Activated naive CD4-positive, alpha-beta T cell treated with anti-CD3 and anti-CD28 coated beads, Interleukin-2, amount 50 U/mL, for 16 hours (primary cell): ENCODE data around the gene VRK1.
"Not testable (repeated sequence)": the region's sequence is repeated elsewhere in the genome, so short reads cannot be mapped to it uniquely, and the experiment has no call there.

ENCODE experiments used
- DNase-seq: peaks from one replicate; pipeline ENCODE4 v3.0.0-alpha.2; 2020

The VRK1 gene

DNA sequence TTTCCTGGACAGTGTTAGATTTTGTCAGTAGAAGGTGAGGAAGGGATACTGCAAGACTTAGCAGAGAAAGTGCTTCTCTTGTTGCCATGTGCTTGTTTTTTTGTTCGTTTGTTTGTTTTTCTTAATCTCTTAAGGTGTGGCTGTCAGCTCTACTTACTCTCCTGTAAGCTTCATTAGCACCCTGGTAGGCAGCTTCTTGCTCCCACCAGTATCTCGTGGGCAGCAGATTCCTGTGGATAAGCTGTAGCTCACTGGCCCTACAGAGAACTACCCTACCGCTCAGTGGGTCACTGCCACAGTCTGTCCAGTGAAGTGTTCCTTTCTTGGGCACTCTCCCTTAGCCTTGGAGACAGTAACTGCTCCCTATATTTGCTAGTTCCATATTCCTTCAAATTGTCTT lies 30.1 kb downstream of the VRK1 start:
- no peak for DNase-seq

DNA sequence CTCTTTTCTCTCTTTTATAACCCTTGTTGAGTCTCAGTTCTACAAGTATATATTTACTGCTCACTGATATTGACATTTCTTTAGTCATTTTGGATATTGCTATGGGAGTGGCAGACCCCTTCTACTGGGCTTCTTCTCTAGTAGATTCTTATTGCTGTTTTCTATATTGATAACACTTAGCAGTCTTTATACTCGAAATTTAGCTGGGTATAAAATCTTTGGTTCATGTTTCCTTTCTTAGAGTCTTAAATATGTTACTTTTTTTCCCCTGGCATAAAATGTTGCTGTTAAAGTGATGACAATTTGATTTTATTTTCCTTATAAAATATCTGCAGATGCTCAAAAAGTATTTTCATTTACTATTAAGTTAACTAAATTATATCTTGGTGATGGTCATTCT lies 32.6 kb downstream of the VRK1 start:
- DNase-seq: no peak

DNA sequence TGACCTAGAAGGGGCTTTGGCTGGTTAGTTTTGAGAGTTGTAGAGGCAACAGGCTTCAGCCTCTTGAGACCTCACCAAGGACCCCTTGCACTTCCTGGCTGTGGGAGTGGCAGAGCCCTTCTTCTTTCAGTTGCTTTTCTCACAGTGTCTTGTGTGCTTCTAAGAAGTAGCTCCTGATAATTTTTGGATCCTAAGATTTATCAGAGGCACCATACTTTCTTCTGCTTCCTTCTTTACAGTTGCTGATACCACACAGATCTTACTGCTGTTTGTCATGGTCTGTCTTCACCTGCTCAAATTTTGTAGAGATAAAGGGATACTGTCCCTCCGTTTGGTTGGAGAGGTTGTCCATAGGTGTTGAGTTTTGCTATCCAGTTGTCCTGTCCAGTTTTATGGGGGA lies 33.8 kb downstream of the VRK1 start:
- no peak for DNase-seq

DNA sequence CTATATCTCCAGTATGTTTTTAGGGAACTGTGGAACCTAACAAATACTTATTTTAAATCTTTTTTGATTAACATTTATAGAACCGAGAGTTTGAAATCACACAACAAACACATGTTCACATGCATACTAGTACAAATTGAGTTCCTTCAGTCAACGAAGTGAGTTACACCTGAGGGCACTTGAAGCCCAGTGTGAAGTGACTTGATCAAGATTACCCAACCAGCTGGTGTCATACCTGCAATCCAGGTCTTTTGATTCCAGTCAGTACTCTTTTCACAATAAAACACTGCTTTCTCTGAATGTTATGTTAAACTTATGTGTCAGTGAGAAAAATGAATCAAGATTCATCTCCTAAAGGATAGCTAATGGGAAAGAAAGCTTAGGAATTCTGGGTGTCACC lies 35.2 kb downstream of the VRK1 start:
- no peak for DNase-seq

DNA sequence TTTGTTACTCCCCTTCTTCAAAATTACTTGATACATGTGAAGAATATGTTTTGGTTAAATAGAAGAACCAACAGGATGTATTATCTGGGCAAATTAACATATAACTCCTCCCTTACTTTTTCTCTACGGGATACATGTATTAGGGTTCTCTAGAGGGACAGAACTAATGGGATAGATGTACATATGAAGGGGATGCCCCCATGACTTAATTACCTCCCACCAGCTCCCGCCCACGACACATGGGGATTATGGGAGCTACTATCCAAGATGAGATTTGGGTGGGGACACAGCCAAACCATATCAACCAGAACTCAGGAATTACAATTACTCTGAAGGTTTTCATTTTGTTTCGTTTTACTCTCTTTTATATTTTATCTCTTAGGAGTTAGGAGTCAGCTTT lies 41.3 kb downstream of the VRK1 start:
- DNase-seq: no peak

DNA sequence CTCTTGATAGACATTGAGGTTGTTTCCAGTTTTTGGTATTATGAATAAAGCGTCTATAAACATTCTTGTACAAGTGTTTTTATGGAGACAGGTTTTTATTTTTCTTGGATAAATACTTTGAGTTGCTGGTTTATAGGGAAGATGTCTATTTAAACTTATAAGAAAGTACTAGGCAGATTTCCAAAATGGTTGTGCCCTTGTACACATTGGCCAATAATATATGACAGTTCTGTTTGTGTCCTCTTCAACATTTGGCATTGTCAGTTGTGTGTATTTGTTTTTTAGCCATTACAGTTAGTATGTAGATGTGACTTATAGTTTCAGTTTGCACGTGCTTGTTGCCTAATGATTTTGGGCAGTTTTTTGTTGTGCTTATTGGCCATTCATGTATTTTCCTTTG lies 42.1 kb downstream of the VRK1 start:
- DNase-seq: no peak

DNA sequence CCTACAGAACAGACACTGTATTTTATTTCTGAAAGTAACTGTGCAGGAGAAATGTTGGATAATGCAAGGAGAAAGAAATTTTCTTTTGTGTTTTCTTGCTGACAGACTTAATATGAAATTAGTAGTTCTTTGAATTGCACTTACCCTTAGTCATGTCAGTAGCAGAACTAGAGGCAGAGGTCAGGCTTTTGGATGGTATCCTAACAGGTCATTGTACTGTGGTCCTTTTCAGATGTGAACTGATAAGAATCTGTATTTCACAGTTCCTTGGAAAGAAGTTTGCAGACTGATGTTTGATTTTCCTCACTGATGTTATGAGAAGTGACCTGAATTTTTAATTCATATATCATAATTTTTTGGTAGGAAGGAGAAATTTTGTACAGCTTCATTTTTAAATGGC lies 46.0 kb downstream of the VRK1 start:
- DNase-seq: no peak

DNA sequence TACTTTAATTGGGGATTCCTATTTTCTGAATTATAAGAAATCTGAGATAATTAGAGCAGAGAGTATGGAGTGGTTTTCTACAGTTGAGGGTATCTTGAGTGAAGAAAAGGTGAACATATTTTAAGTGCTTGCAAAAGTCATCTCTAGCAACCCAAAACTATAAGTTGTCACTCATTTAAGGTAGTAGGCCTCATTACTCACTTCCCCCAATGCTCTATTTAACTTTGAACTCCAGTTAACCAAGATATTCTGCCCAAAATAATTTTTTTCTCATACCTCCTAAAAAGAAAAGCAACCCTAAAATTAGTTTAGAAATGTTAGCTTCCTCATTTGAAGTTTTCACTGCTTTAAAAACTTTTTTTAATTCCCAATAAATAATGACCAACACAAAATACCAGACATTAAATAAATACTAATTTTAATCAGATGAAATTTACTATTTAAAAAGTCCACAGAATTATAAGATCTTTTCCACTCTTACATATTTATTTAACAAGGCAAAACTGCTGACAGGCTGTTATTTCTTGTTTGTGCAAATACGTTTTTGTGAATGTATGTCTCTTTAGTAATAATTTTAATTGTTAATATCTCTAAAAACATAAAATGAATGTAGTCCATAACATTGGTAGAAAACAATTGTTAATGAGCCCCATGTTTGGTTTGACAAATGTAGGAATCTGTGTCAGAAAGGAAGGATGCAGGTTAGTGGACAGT lies 47.8 kb downstream of the VRK1 start:
- no peak for DNase-seq

DNA sequence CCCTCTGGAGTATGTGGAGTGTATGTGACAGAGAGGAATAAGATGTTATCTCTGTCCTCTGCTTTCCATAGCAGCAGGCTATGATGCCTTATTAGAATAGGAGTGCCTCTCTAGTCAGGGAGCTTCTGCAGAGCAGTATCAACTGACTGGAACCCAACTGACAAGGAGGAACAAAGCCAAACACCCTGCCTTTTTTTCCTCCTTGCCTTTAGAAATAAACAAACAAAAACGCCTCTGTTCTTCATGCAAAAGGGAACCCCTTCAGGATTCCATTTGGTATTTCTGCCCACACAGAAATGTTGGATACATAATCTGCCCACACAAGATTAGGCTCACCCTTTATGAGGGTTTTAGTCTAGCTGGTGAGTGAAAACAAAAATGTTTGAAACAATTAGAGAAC lies 50.3 kb downstream of the VRK1 start:
- DNase-seq: no peak

DNA sequence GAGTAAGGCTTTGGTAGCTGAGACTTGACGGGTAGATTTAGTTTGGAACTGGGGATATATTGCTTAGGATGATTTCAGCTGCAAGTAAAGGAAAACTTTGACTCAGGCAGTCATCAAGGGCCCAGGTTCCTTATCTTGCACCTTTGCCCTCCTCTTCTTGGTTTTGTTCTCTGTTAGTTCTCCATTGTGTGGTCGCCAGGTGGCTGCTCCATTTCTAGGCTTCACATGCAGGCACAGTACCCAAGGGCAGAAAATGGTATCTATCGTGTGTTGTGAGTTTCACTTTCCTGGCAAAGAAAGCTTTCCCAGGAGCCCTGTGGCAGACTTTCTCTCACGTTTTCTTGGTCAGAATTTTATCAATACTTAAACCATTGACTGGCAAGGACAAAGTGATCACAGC lies 50.8 kb downstream of the VRK1 start:
- DNase-seq: no peak

DNA sequence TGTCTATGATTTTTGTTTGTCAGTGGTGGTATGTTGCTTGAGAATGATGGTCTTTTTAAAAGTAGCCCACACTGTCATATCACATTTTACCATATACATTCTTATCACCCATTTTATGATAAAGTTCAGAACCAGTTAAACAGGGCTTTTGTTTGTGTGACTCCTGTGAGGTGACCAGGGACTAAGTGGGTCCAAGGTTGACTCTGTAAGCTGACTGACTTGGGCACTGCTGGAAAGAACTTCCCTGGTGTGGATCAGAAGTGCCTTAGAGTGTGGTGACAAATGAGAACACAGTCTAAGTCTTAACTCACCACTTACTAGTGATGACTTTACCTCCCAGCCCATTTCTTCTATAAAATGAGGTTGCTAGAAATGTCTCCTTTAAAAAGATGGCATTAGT lies 52.6 kb downstream of the VRK1 start:
- no peak for DNase-seq

DNA sequence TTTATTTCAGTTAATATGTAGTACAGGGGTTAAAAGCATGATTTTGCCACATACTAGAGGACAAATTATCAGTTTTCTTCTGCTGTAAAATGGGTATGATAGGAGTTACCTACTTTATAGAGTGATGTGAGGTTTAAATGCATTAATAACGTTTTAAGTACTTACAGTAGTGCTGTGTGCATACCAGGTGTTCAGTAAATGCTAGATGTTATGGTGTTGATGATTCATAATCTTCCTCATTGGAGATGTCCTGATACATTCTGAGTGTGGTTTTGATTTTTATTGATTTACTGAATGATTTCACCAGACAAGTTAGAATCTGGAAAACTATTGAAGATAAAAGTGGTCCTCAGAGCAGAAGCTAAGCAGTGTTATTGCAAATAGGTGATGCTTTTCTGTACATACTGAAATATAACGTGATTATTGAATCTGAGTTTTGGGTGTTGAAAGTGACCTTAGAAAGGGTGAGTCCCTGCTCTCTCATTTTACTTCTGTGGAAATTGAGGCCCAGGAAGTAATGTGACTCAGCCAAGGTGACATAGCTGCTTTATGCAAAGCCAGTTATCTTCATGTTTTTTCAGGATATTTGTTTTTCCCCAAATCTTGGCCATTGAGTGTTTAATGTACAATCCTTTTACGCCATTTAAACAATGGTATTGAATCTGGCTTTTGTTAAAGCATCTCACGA lies 54.7 kb downstream of the VRK1 start:
- DNase-seq: no peak

DNA sequence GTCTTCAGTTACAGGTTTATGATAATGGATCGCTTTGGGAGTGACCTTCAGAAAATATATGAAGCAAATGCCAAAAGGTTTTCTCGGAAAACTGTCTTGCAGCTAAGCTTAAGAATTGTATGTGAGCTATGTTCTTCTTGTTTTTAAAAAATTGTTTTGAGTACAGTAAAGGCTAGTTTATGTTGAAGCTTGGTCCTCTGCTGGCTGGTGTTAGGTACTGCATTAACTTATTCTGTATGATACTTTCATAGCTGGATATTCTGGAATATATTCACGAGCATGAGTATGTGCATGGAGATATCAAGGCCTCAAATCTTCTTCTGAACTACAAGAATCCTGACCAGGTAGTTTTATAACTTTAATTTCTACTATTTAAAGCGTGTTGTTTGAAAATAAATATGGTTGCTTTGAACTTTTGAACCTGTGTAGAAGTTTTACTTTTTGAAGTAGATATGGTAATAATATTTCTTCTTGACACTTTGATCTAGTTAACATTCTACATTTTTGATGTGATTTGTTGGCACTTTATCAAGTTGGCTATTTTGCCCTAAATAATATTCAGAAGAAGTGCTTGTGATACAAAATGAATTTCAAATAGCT lies 55.7 kb downstream of the VRK1 start:
- no peak for DNase-seq

DNA sequence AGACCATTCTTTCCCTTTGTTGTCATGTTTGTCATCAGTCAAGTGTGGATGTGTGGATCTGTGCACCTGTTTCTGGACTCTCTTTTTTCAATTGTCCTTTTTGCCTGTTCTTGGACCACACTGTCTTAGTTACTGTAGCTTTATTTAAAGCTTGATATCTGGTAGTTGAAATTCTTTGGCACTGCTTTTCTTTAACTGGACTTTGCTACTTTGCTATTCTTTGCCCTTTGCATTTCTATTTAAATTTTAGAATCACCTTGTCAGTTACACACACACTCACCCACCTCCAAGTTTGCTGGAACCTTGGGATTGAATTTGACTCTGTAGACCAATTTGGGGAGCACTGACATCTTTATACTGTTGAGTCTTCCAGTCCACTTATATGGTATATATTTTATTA lies 61.5 kb downstream of the VRK1 start:
- no peak for DNase-seq

DNA sequence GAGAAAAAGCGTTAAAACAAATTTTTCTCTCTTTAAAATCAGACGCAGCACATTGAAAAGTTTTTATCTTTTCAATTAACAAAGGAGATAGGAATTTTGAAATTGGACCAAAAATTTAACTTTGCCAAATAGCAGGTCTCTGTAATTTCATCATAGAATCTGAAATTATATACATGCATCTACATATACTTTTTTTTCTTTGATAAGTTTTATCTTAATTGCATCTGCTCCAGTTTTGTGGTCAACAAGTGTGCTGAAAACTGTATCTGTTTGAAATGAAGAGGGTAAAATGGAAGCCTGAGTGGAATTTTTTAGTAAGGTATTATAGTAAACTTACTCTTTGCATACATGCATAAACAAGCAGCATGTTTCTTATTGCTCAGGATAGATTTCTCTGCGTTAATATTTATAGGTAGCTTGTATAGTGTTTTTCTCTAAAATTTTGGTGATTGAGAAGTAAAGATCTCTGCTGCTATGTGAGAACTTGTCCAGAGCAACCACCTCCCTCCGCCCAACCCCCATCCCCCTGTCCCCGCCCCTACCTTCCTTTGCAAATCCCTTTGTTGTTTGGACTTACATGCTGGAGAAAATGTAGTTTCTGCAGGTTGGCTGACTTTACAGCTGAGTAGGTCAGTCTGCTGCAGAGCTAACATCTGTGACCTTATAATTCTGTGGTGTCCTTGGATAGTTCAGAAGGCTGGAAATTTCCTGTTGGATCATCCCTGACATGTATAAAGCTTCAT lies 64.6 kb downstream of the VRK1 start:
- no peak for DNase-seq

DNA sequence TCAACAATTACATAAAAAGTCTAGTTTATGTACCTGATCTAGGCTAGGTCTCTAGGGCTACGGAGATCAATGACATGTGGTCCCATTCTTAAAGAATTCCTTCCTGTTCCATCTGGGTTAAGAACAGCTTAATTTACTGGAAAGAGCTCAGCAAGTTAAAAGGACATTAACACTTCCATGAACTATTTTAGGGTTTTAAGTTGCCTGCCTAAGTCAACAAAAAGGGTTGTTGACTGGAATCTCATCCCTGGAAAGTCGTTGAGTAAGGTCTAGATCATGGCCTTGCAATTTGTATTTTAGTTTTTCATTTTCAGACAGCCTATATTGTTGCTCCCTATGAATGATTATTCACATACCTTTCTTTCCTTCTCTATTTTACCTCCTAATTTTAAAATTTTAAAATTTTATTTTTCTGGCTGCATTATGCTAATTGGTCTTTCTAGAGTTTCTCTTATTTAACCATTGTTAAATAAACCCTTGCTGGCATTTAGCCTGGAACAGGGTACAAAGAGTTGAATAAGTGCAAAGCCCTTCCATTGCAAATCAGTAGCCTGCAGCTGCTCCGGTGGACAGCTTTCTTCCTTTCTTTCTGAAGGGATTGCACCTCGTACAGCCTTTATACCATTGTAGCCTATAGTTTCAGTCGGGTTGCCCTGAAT lies 66.3 kb downstream of the VRK1 start:
- DNase-seq: no peak

DNA sequence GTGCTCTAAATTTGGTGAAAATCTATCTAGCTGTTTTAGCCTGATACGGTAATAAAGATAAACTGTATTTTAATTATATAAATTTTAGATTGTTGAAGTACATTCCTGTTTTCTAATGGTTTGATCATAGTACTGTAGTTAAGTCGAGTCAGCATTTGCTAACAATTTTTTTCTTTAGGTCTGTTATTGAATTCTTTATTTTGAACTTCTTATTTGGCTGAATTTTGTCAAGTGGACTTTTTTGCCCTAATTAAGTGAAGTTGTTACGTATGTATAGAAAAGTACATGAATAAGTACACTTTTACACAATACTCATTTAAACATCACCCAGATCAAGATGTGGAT lies 66.8 kb downstream of the VRK1 start:
- no peak for DNase-seq

DNA sequence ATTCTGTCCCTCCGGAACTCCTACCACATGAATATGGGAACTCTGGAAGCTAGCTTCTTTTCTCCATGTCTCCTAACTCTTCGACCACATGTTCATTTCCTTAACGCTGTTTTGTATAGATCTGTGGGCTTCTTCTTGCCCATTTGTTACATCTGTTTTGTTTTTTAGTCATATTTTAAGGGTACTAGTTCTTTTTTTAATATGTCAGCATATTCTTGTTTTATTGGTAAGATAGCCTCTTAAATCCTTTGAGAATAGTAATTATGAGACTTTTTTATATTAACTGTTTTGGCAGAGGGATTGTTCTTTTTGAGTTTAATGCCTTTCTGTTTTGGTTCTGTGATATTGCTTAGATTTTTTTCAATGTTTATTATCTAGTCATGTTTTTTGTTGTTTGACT lies 70.5 kb downstream of the VRK1 start:
- DNase-seq: no peak

DNA sequence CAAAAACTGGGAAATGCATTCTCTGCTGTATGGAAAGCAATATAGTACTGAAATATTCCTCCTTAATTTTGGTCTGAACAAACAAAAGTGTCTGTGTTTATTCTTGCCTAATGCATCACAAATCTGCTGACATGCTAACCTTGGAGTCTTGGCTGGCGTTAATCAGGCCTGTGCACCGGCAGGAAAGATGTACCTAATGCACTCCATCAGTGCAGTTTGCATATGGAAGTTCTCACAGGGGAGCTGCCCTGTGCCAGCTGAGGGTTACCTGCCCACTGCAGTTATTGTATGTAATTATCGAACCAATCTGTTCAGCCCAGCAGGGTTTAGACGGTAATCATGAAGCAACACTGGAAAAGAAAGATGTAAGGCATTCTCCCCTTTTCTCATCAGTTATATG lies 76.9 kb downstream of the VRK1 start:
- DNase-seq: no peak

DNA sequence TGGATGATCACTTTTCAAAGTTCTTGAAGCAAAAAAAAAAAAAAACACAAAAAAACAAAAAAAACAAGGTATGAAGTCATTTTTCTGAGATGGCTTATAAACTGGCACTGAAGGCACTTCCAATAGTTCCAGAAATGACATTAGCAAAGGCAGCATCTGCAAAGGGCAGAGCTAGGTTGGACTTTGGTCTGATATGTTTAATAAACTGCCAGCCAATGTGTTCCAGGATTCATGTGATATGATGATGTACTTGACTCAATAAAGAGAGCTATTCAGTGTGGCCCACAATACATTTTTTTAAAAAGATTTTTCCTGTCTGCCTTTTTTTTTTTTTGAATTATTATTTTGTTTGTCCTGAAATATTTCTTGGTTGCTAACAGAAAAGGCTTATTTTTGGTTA lies 79.6 kb downstream of the VRK1 start:
- DNase-seq: no peak

DNA sequence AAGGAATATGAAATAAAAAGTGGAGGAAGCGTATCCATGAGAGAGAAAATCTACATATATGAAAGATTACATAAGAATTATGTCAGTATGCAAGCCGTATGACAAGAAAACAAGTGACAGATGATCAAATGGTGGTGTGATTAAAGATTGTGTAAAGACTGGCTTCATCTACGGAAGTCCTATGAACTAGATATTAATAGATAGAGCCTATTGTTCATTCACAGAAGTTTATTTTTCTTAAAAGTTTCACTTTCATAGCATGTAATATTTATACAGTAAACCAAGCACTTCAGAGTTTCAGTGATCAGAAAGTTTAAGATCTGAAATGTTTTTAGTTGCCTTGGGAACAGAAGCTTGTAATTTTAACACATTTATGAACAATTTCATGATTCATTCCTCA lies 84.5 kb downstream of the VRK1 start:
- DNase-seq: no peak

DNA sequence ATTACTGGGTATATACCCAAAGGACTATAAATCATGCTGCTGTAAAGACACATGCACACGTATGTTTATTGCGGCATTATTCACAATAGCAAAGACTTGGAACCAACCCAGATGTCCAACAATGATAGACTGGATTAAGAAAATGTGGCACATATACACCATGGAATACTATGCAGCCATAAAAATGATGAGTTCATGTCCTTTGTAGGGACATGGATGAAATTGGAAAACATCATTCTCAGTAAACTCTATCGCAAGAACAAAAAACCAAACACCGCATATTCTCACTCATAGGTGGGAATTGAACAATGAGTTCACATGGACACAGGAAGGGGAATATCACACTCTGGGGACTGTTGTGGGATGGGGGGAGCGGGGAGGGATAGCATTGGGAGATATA lies 86.8 kb downstream of the VRK1 start:
- DNase-seq: not testable (repeated sequence)

DNA sequence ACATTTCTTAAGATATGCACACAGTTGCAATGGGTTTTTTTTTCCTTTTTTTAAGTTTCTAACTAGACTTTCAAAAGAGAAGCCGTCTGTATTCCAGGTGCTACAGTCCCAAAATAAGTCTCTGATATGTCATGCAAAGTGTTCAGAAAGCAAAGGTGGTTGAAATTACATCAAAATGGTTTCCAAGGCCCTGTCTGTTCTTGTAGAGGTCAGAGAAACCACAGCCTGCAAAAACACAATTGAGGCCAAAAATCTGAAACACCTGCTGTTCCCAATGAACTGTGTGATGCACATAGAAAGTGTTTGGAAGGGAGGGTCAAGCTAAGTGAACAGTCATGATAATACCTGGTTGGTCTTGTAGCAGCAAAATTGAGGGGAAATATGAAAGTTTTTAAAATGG lies 91.0 kb downstream of the VRK1 start:
- no peak for DNase-seq

DNA sequence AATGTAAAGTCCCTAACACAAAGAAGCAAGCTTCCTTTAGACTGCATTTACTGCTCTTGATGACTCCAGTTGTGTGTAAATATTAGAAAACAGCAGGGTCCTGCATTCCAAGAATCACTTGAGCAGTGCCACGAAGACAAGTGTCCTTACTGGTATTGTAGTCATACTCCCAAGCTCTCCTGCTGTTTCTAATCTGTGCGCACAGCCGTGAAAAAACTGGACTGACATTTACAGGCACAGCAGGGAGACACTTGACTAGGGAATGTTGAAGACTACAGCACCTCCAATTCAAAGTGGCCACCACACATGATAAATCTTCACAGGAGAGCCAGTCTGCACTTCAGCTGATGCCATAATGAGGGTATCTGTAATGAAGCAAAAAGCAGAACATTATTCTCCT lies 91.4 kb downstream of the VRK1 start:
- no peak for DNase-seq
